OCI-LY7 (cell line): ENCODE results near the gene PNKP. TPM values are rescaled to one million over a fixed set of nuclear protein-coding genes. Genes with fewer than 3 reads are reported as not detected.

Source experiments
- BruUV-seq: library from RNA; stranded (reverse); fragments of 400-500 nt; replicated peaks from 2 replicates; lab custom pipeline; 2021; lab: Mats Ljungman, UMichigan
- CTCF ChIA-PET: fragments of 300-600 bp; sonication (Branson Sonifier 250); formaldehyde crosslinking; loops from one replicate; lab custom pipeline; 2022; ENCODE audit warnings: antibody characterized with exemption; ENCODE audit not compliant: unreplicated experiment; lab: Charles Lee
- POLR2A ChIA-PET: fragments of 300-600 bp; sonication (Branson Sonifier 250); formaldehyde crosslinking; loops from one replicate; lab custom pipeline; 2022; ENCODE audit warnings: antibody characterized with exemption; lab: Charles Lee
- DNase-seq: peaks from one replicate; pipeline ENCODE4 v3.0.0-alpha.2; 2015; ENCODE audit warnings: low spot score
- H2AFZ ChIP-seq: fragments of 200-600 bp; sonication (generic), shearing (Covaris generic); 2 replicates; pipeline ENCODE4 v1.6.1; 2014; ENCODE audit warnings: mild to moderate bottlenecking, antibody characterized with exemption, low read length, moderate library complexity
- H3K27ac ChIP-seq: fragments of 200-600 bp; sonication (generic); 2 replicates; pipeline ENCODE4 v1.5.1; 2014; ENCODE audit warnings: mixed run types, low read depth, mild to moderate bottlenecking, moderate library complexity, low read length, inconsistent platforms; ENCODE audit not compliant: poor library complexity, severe bottlenecking
- H3K36me3 ChIP-seq: fragments of 200-600 bp; sonication (generic); 2 replicates; pipeline ENCODE4 v1.6.1; 2014; ENCODE audit warnings: mild to moderate bottlenecking, antibody characterized with exemption, low read length, moderate library complexity, mixed read lengths; ENCODE audit not compliant: insufficient read depth
- H3K4me1 ChIP-seq: fragments of 200-600 bp; sonication (generic); 2 replicates; pipeline ENCODE4 v1.5.1; 2014; ENCODE audit warnings: mild to moderate bottlenecking, low read length; ENCODE audit not compliant: insufficient read depth, poor library complexity, severe bottlenecking
- H3K4me2 ChIP-seq: fragments of 200-600 bp; sonication (generic); 2 replicates; pipeline ENCODE4 v1.6.1; 2014; ENCODE audit warnings: mild to moderate bottlenecking, low read length
- H3K4me3 ChIP-seq: fragments of 200-600 bp; sonication (generic); 2 replicates; pipeline ENCODE4 v1.5.1; 2014; ENCODE audit warnings: mild to moderate bottlenecking, low read depth, low read length; ENCODE audit not compliant: poor library complexity, severe bottlenecking
- H3K79me2 ChIP-seq: fragments of 200-600 bp; sonication (generic); 2 replicates; pipeline ENCODE4 v1.6.1; 2016; ENCODE audit warnings: low read depth, mild to moderate bottlenecking, low read length, moderate library complexity, mixed read lengths; ENCODE audit not compliant: insufficient read depth
- H3K9me2 ChIP-seq: fragments of 200-600 bp; sonication (generic); 2 replicates; pipeline ENCODE4 v1.6.1; 2016; ENCODE audit warnings: mild to moderate bottlenecking, low read length, mixed read lengths; ENCODE audit not compliant: insufficient read depth
- H3K9me3 ChIP-seq: fragments of 200-600 bp; sonication (generic); 2 replicates; pipeline ENCODE4 v1.6.1; 2014; ENCODE audit warnings: mild to moderate bottlenecking, mixed run types, low read length, mixed read lengths
- H4K20me1 ChIP-seq: fragments of 200-600 bp; sonication (generic); 2 replicates; pipeline ENCODE4 v1.6.1; 2014; ENCODE audit warnings: mild to moderate bottlenecking, antibody characterized with exemption, low read length, moderate library complexity, mixed read lengths; ENCODE audit not compliant: insufficient read depth
- CTCF ChIP-seq: fragments of 200-600 bp; sonication (generic); conservative IDR thresholded peaks from 2 replicates; pipeline ENCODE4 v1.5.1; 2014; ENCODE audit warnings: mild to moderate bottlenecking, antibody characterized with exemption, low read length, moderate library complexity, mixed read lengths
- EZH2phosphoT487 ChIP-seq: fragments of 200-600 bp; sonication (generic); IDR thresholded peaks from 2 replicates; pipeline ENCODE4 v1.6.1; 2018; ENCODE audit warnings: low read depth, borderline replicate concordance, mild to moderate bottlenecking, mixed run types, antibody characterized with exemption, low read length, moderate library complexity, mixed read lengths
- intact Hi-C: fragments of 100-400 bp; cut with micrococcal nuclease; formaldehyde crosslinking; loops from one replicate; pipeline ENCODE4 v1.10.0; 2022; ENCODE audit not compliant: unreplicated experiment
- total RNA-seq, 2 experiments: library from RNA; depleted of rRNA in 1 of 2; stranded (reverse); fragments of >200 nt in 1 of 2; shearing (Covaris generic) in 1 of 2; gene quantifications; 2 replicates each; pipeline ENCODE4 v1.2.3, GENCODE V29; 2014 to 2022

Gene PNKP
- total RNA-seq, 2 experiments from 2014 or later: 90.9 to 118 TPM

- H3K9me2 ChIP-seq: no peaks in the 10 kb centered on the region
- ChIA-PET CTCF (no interaction called here), POLR2A (interaction anchor here (0.5 to 1.4 kb wide), 4 partner anchors 9 to 52 kb away, joined by 3 read pairs; no protein-coding TSS in a partner anchor)
- peak overlapping the region; percentile 98 for H3K4me2 ChIP-seq
- BruUV-seq: no TSS peak
- H3K9me3 ChIP-seq: no peaks in the 10 kb centered on the region
- H3K4me3 ChIP-seq: peak overlapping the region; percentile 90
- no peaks in the 10 kb centered on the region for H4K20me1 ChIP-seq
- H3K27ac ChIP-seq: peak overlapping the region; percentile 80
- TF ChIP-seq EZH2phosphoT487 (no peak), CTCF (no peak)
- H3K79me2 ChIP-seq: peaks cover 13% of the 10 kb centered on the region; the same call in 1 of the 2 replicates
- H2AFZ ChIP-seq: peak overlapping the region; percentile 84
- peaks cover 13% of the 10 kb centered on the region; the same call in 1 of the 2 replicates for H3K36me3 ChIP-seq
- intact Hi-C loops: loop anchor here (1.0 to 5.0 kb wide), 4 partner anchors 48 to 284 kb away; partner anchors contain the start of genes ATF5, FUZ, NUP62 and PRR12
- peaks cover 28% of the 10 kb centered on the region for H3K4me1 ChIP-seq
- DNase-seq: peak; percentile 99
Measured at GRCh38 chr19:49876422-49877019, 9.1 kb upstream of the PNKP start.

- CTCF ChIA-PET: no interaction called here
- no peaks in the 10 kb centered on the region for H3K9me3 ChIP-seq
- H3K4me3 ChIP-seq: peak overlapping the region; percentile 90
- peak overlapping the region; percentile 80 for H3K27ac ChIP-seq
- H3K4me1 ChIP-seq: peaks cover 30% of the 10 kb centered on the region
- H3K36me3 ChIP-seq: peaks cover 19% of the 10 kb centered on the region; the same call in 1 of the 2 replicates
- peak overlapping the region; percentile 93 for H3K4me2 ChIP-seq
- H4K20me1 ChIP-seq: no peaks in the 10 kb centered on the region
- TF ChIP-seq CTCF (no peak), EZH2phosphoT487 (no peak)
- BruUV-seq: TSS peak; percentile 64
- DNase-seq: peak; percentile 76
- POLR2A ChIA-PET: interaction anchor here (0.5 to 1.4 kb wide), 3 partner anchors 8 to 52 kb away, joined by 3 read pairs; no protein-coding TSS in a partner anchor
- peaks cover 13% of the 10 kb centered on the region; the same call in 1 of the 2 replicates for H3K79me2 ChIP-seq
- no peaks in the 10 kb centered on the region for H3K9me2 ChIP-seq
- peak overlapping the region; percentile 60; the same call in 1 of the 2 replicates for H2AFZ ChIP-seq
- intact Hi-C loops: loop anchor here (2.0 to 5.0 kb wide), 2 partner anchors 63 to 284 kb away; partner anchors contain the start of genes FUZ and PRR12
Measured at GRCh38 chr19:49875857-49876421, 8.6 kb upstream of the PNKP start.
